K562 (cell line): ENCODE data around the gene MAPT. TPM values are rescaled to one million over a fixed set of nuclear protein-coding genes. Genes with fewer than 3 reads are reported as not detected.

Source experiments
- ATAC-seq: fragments of 200-7000 bp; cut with Tn5 transposase; 3 replicates; pipeline ENCODE4 v1.9.1; 2020; ENCODE audit warnings: moderate library complexity
- BruUV-seq: library from RNA; stranded (reverse); fragments of 400-500 nt; replicated peaks from 2 replicates; lab custom pipeline; 2021; lab: Mats Ljungman, UMichigan
- CTCF ChIA-PET: fragments of 300-600 bp; formaldehyde crosslinking; extraction: SDS; loops from one replicate; lab custom pipeline; 2021; ENCODE audit warnings: low intra/inter-chr PET ratio; lab: Yijun Ruan, JAX
- POLR2A ChIA-PET: fragments of 300-600, 350-650 bp; sonication (Branson Sonifier 250); formaldehyde crosslinking; extraction: SDS; loops from one replicate; lab custom pipeline; 2021; ENCODE audit warnings: antibody characterized with exemption, inconsistent platforms; lab: Yijun Ruan, JAX
- DNase-seq, 4 experiments: peaks; one replicate each; pipeline versions ENCODE4 v3.0.0 to v3.0.0-alpha.2; 2011 to 2018; ENCODE audit warnings: low spot score in 3 of 4, mixed read lengths in 3 of 4; ENCODE audit errors: extremely low read depth in 1 of 4
- FAIRE-seq: peaks from 2 replicates; lab custom pipeline; 2011; peaks lifted over from hg19 to GRCh38; lab: Jason Lieb, UNC
- H2AFZ ChIP-seq: 2 replicates; pipeline ENCODE4 v1.6.0; 2011; ENCODE audit warnings: low read depth, low read length, control low read depth, inconsistent platforms
- H3K27ac ChIP-seq: fragments of 200-600 bp; 3 replicates; pipeline ENCODE4 v1.8.0; 2011; ENCODE audit warnings: low read depth, mild to moderate bottlenecking, control low read depth, inconsistent platforms, low read length, moderate library complexity, mixed read lengths; ENCODE audit errors: extremely low read depth
- H3K27me3 ChIP-seq, 2 experiments: fragments of 300-600 bp in 1 of 2; 2 replicates in 1 of 2; 3 replicates in 1 of 2; pipeline versions ENCODE4 v1.6.0 to v1.8.0; 2011; ENCODE audit warnings: inconsistent platforms in 2 of 2, low read length in 2 of 2, mild to moderate bottlenecking in 1 of 2, mixed read lengths in 1 of 2, moderate library complexity in 1 of 2; ENCODE audit not compliant: control insufficient read depth in 2 of 2, insufficient read depth in 2 of 2
- H3K36me3 ChIP-seq: fragments of 300-600 bp; 3 replicates; pipeline ENCODE4 v1.8.0; 2011; ENCODE audit warnings: mild to moderate bottlenecking, low read length, inconsistent platforms; ENCODE audit not compliant: control insufficient read depth, insufficient read depth
- H3K4me1 ChIP-seq, 2 experiments: fragments of 200-600 bp in 1 of 2; replicated peaks in 1 of 2; 2 replicates in 1 of 2; 3 replicates in 1 of 2; pipeline versions ENCODE4 v1.5.1 to v1.8.0; 2011; ENCODE audit warnings: inconsistent platforms in 2 of 2, low read length in 2 of 2, mild to moderate bottlenecking in 1 of 2, mixed read lengths in 1 of 2, moderate library complexity in 1 of 2; ENCODE audit not compliant: control insufficient read depth in 2 of 2, insufficient read depth in 2 of 2
- H3K4me2 ChIP-seq: 2 replicates; pipeline ENCODE4 v1.6.1; 2011; ENCODE audit warnings: low read length, control low read depth, inconsistent platforms, mixed read lengths; ENCODE audit not compliant: insufficient read depth
- H3K4me3 ChIP-seq: fragments of 200-600 bp; sonication (generic), shearing (Covaris generic); 2 replicates; pipeline ENCODE4 v1.5.1; 2016; ENCODE audit warnings: control low read depth, inconsistent platforms
- H3K79me2 ChIP-seq: fragments of 200-600 bp; 3 replicates; pipeline ENCODE4 v1.8.0; 2011; ENCODE audit warnings: low read length, inconsistent platforms; ENCODE audit not compliant: control insufficient read depth, insufficient read depth
- H3K9ac ChIP-seq, 2 experiments: 2 replicates each; pipeline versions ENCODE4 v1.6.0 to v1.6.1; 2011; ENCODE audit warnings: low read depth in 2 of 2, low read length in 2 of 2, control low read depth in 1 of 2, inconsistent platforms in 1 of 2, mild to moderate bottlenecking in 1 of 2, mixed read lengths in 1 of 2; ENCODE audit not compliant: insufficient read depth in 1 of 2
- H3K9me1 ChIP-seq: one replicate; pipeline ENCODE4 v1.6.0; 2011; ENCODE audit warnings: inconsistent platforms, mild to moderate bottlenecking, low read length, moderate library complexity; ENCODE audit not compliant: control insufficient read depth, insufficient read depth
- H3K9me3 ChIP-seq: replicated peaks from 2 replicates; pipeline ENCODE4 v1.5.1; 2011; ENCODE audit warnings: low read depth, low read length, inconsistent platforms; ENCODE audit not compliant: control insufficient read depth, insufficient read depth
- H4K20me1 ChIP-seq: replicated peaks from 2 replicates; pipeline ENCODE4 v1.6.1; 2011; ENCODE audit warnings: low read length, inconsistent platforms, mixed read lengths; ENCODE audit not compliant: control insufficient read depth, insufficient read depth
- ARNT ChIP-seq, 2 experiments: fragments of 450-650 bp; IDR thresholded peaks; 2 replicates each; pipeline ENCODE4 v1.6.1; 2016; ENCODE audit warnings: mild to moderate bottlenecking in 1 of 2
- DLX4 ChIP-seq: fragments of 250-450 bp; sonication (Bioruptor Pico); IDR thresholded peaks from 2 replicates; pipeline ENCODE4 v1.6.1; 2021; ENCODE audit warnings: mild to moderate bottlenecking
- DPF2 ChIP-seq: fragments of 450-650 bp; IDR thresholded peaks from 2 replicates; pipeline ENCODE4 v1.6.1; 2016
- GTF2A2 ChIP-seq: IDR thresholded peaks from 2 replicates; pipeline ENCODE4 v1.6.1; 2016; ENCODE audit warnings: mild to moderate bottlenecking, missing genetic modification characterization, missing compliant biosample characterization
- MEF2A ChIP-seq: IDR thresholded peaks from 2 replicates; pipeline ENCODE4 v1.6.1; 2011; ENCODE audit warnings: low read depth, mild to moderate bottlenecking, low read length, moderate library complexity; ENCODE audit not compliant: control insufficient read depth
- MEF2D ChIP-seq: conservative IDR thresholded peaks from 2 replicates; pipeline ENCODE4 v1.6.1; 2016; ENCODE audit warnings: low read depth, missing genetic modification characterization, missing compliant biosample characterization
- NELFE ChIP-seq: IDR thresholded peaks from 2 replicates; pipeline ENCODE4 v1.6.1; 2011; ENCODE audit warnings: mild to moderate bottlenecking; ENCODE audit not compliant: insufficient read depth, insufficient read length
- POLR3G ChIP-seq: IDR thresholded peaks from 2 replicates; pipeline ENCODE4 v1.6.1; 2011; ENCODE audit not compliant: insufficient read length, insufficient replicate concordance; ENCODE audit errors: extremely low read depth
- SMARCC2 ChIP-seq: fragments of 450-650 bp; IDR thresholded peaks from 2 replicates; pipeline ENCODE4 v1.6.1; 2017; ENCODE audit warnings: antibody characterized with exemption, moderate library complexity, mild to moderate bottlenecking, low read depth
- ZNF121 ChIP-seq: sonication (generic); formaldehyde crosslinking; conservative IDR thresholded peaks from 2 replicates; pipeline ENCODE4 v1.8.0; 2022; ENCODE audit warnings: missing genetic modification reagents
- WGBS: fragments of 100-300 bp; shearing (Covaris generic); methylation state at CpG from one replicate; pipeline ENCODE4 v1.1.6; 2016; ENCODE audit warnings: low coverage, mixed read lengths; ENCODE audit not compliant: insufficient coverage; ENCODE audit errors: missing lambda C conversion rate; 5-methylcytosine and 5-hydroxymethylcytosine counted together
- in situ Hi-C: fragments of 300-500 bp; cut with MboI; formaldehyde crosslinking; loops from 4 replicates; pipeline ENCODE4 v1.15.0; 2018; ENCODE audit warnings: inconsistent platforms, mixed read lengths
- intact Hi-C: fragments of 100-400 bp; cut with micrococcal nuclease; formaldehyde crosslinking; loops from 2 replicates; pipeline ENCODE4 v1.14.2; 2022
- polyA plus RNA-seq, 8 experiments: library from polyadenylated mRNA; depleted of rRNA in 4 of 8; stranded (reverse) in 5 of 8; unstranded in 3 of 8; fragments of >200 nt; fragmentation: Nextera tagmentation in 2 of 8; fragmentation: Illumina TruSeq in 1 of 8; extraction: Ambion mirVana in 2 of 8; extraction: Trizol in 1 of 8; gene quantifications; 2 replicates each; pipeline versions ENCODE4 v1.2.1 to v1.2.3, GENCODE V29; 2011 to 2014; ENCODE audit warnings: inconsistent platforms in 1 of 8, missing spikeins in 1 of 8
- total RNA-seq, 7 experiments: library from RNA; depleted of rRNA in 6 of 7; stranded (reverse); fragments of >200 nt in 6 of 7; fragmentation: Illumina TruSeq in 2 of 7; extraction: Trizol in 2 of 7; gene quantifications; 2 replicates each; pipeline versions ENCODE4 v1.2.1 to v1.2.3, GENCODE V29; 2011 to 2021; ENCODE audit warnings: low replicate concordance in 1 of 7
- TF ChIP-seq, protein P1 (sequence below): IDR thresholded peaks from 2 replicates; pipeline ENCODE4 v1.6.1; 2016; ENCODE audit warnings: missing genetic modification characterization, missing compliant biosample characterization
- TF ChIP-seq, protein P2 (sequence below), 2 experiments: fragments of 450-650 bp in 1 of 2; sonication (generic) in 1 of 2; formaldehyde crosslinking in 1 of 2; IDR thresholded peaks in 1 of 2; conservative IDR thresholded peaks in 1 of 2; 2 replicates each; pipeline versions ENCODE4 v1.6.1 to v1.8.1; 2016 to 2023; ENCODE audit warnings: mild to moderate bottlenecking in 2 of 2, moderate library complexity in 2 of 2, inconsistent platforms in 1 of 2, missing genetic modification reagents in 1 of 2
- TF ChIP-seq, protein P3 (sequence below): sonication (generic); formaldehyde crosslinking; IDR thresholded peaks from 2 replicates; pipeline ENCODE4 v1.4.0; 2020; ENCODE audit warnings: mild to moderate bottlenecking, missing genetic modification reagents
- TF ChIP-seq, protein P4 (sequence below), 2 experiments: IDR thresholded peaks in 1 of 2; conservative IDR thresholded peaks in 1 of 2; 2 replicates each; pipeline ENCODE4 v1.6.1; 2016; ENCODE audit warnings: low read depth in 2 of 2, mild to moderate bottlenecking in 1 of 2, missing compliant biosample characterization in 1 of 2, missing genetic modification characterization in 1 of 2, moderate library complexity in 1 of 2

Gene MAPT
- total and polyA plus RNA-seq, 9 of the 15 experiments (the other 6 are each of a cell fraction or from before 2014, with no cell fraction given) = 0.04 to 1.1 (median 0.36) TPM

DNA sequence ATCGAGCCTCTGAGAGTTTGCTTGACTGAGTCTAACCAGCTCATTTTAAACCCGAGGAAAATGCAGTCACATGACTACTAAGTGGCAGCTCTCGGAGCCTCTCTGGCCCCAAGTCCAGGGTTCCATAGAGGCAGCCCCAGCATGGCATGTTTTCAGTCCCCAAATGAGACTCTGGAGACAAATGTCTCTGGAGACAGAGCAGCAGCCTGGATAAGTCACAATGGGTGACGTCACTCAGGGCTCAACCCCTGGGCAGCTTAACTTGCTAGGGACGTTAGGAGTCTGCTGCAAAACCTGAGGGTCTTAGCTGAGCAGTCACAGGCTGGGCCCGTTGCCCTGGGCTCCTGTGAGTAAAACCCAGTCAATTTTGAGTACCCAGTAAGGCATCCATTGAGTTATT lies 97.8 kb downstream of the MAPT start:
- Histone ChIP-seq H4K20me1 (no peaks in the 10 kb centered on the region), H3K9me3 (no peaks in the 10 kb centered on the region), H3K4me2 (no peak overlapping the region), H3K79me2 (no peaks in the 10 kb centered on the region), H3K27ac (no peak overlapping the region), H3K4me3 (no peak overlapping the region), H3K36me3 (no peaks in the 10 kb centered on the region), H3K4me1 (peaks cover 0 to 9% of the 10 kb centered on the region in 2 experiments; a peak in 3 of 5 replicates), H3K9ac (no peak overlapping the region), H3K27me3 (no peaks in the 10 kb centered on the region), H2AFZ (no peak overlapping the region), H3K9me1 (no peaks in the 10 kb centered on the region)
- CTCF ChIA-PET = no interaction called here
- no peak for FAIRE-seq
- in situ Hi-C loops (loop anchor here (25.0 kb wide), 1 partner anchor 845 kb away; no protein-coding TSS in a partner anchor), intact Hi-C loops (no loop called here)
- DNase-seq = no peak
- WGBS = 27% methylated on average over 6 of the region's 6 CpGs
- BruUV-seq = no TSS peak
- POLR2A ChIA-PET = no interaction called here
- ATAC-seq = no peak
- TF ChIP-seq NELFE (no peak), DPF2 (no peak), SMARCC2 (no peak), ZNF121 (no peak), DLX4 (CRISPR knock-in tag) (no peak), POLR3G (no peak), MEF2D (no peak), GTF2A2 (tag) (no peak), MEF2A (no peak), ARNT (IDR thresholded peaks at IDR 0.05) (no peak)
- TF ChIP-seq, protein P1, sequence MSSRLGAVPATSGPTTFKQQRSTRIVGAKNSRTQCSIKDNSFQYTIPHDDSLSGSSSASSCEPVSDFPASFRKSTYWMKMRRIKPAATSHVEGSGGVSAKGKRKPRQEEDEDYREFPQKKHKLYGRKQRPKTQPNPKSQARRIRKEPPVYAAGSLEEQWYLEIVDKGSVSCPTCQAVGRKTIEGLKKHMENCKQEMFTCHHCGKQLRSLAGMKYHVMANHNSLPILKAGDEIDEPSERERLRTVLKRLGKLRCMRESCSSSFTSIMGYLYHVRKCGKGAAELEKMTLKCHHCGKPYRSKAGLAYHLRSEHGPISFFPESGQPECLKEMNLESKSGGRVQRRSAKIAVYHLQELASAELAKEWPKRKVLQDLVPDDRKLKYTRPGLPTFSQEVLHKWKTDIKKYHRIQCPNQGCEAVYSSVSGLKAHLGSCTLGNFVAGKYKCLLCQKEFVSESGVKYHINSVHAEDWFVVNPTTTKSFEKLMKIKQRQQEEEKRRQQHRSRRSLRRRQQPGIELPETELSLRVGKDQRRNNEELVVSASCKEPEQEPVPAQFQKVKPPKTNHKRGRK (tag) = no peak
- TF ChIP-seq, protein P2, sequence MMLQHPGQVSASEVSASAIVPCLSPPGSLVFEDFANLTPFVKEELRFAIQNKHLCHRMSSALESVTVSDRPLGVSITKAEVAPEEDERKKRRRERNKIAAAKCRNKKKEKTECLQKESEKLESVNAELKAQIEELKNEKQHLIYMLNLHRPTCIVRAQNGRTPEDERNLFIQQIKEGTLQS (IDR thresholded peaks at IDR 0.05) = peak; percentile 81
- TF ChIP-seq, protein P2 (CRISPR knock-in tag; conservative IDR thresholded peaks at IDR 0.05) = no peak
- TF ChIP-seq, protein P3, sequence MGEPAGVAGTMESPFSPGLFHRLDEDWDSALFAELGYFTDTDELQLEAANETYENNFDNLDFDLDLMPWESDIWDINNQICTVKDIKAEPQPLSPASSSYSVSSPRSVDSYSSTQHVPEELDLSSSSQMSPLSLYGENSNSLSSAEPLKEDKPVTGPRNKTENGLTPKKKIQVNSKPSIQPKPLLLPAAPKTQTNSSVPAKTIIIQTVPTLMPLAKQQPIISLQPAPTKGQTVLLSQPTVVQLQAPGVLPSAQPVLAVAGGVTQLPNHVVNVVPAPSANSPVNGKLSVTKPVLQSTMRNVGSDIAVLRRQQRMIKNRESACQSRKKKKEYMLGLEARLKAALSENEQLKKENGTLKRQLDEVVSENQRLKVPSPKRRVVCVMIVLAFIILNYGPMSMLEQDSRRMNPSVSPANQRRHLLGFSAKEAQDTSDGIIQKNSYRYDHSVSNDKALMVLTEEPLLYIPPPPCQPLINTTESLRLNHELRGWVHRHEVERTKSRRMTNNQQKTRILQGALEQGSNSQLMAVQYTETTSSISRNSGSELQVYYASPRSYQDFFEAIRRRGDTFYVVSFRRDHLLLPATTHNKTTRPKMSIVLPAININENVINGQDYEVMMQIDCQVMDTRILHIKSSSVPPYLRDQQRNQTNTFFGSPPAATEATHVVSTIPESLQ (CRISPR knock-in tag) = no peak
- TF ChIP-seq, protein P4, sequence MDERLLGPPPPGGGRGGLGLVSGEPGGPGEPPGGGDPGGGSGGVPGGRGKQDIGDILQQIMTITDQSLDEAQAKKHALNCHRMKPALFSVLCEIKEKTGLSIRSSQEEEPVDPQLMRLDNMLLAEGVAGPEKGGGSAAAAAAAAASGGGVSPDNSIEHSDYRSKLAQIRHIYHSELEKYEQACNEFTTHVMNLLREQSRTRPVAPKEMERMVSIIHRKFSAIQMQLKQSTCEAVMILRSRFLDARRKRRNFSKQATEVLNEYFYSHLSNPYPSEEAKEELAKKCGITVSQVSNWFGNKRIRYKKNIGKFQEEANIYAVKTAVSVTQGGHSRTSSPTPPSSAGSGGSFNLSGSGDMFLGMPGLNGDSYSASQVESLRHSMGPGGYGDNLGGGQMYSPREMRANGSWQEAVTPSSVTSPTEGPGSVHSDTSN (CRISPR knock-in tag; IDR thresholded peaks at IDR 0.05; ENCODE audit: low read depth) = no peak
- TF ChIP-seq, protein P4 (tag; conservative IDR thresholded peaks at IDR 0.05; ENCODE audit: low read depth) = no peak
